Fibroblast of lung (primary cell): ENCODE data around the gene SCUBE1. TPM values are rescaled to one million over a fixed set of nuclear protein-coding genes. Genes with fewer than 3 reads are reported as not detected.

ENCODE experiments used
- DNase-seq, 2 donors: peaks; one replicate each; pipeline versions ENCODE4 v3.0.0 to v3.0.0-alpha.2; 2010; ENCODE audit warnings: low read depth in 2 of 2
- H2AFZ ChIP-seq: 2 replicates; pipeline ENCODE4 v1.5.1; 2012; ENCODE audit warnings: low read length, control low read depth, inconsistent platforms
- H3K27ac ChIP-seq: 2 replicates; pipeline ENCODE4 v1.5.1; 2011; ENCODE audit warnings: low read length, control low read depth; ENCODE audit not compliant: insufficient read depth
- H3K27me3 ChIP-seq: 2 replicates; pipeline ENCODE4 v1.5.1; 2011; ENCODE audit warnings: mild to moderate bottlenecking, low read length; ENCODE audit not compliant: control insufficient read depth, insufficient read depth
- H3K36me3 ChIP-seq: 2 replicates; pipeline ENCODE4 v1.5.1; 2011; ENCODE audit warnings: low read length; ENCODE audit not compliant: control insufficient read depth, insufficient read depth
- H3K4me1 ChIP-seq: 2 replicates; pipeline ENCODE4 v1.5.1; 2011; ENCODE audit warnings: low read length; ENCODE audit not compliant: control insufficient read depth, insufficient read depth; ENCODE audit errors: extremely low read depth
- H3K4me2 ChIP-seq: 2 replicates; pipeline ENCODE4 v1.5.1; 2011; ENCODE audit warnings: low read length, control low read depth; ENCODE audit not compliant: insufficient read depth; ENCODE audit errors: extremely low read depth
- H3K4me3 ChIP-seq, 4 experiments: fragments of 200-600 bp in 1 of 4; sonication (generic) in 1 of 4; replicated peaks in 1 of 4; 2 replicates each; pipeline ENCODE4 v1.5.1; 2011 to 2016; ENCODE audit warnings: low read length in 4 of 4, low read depth in 3 of 4, mild to moderate bottlenecking in 3 of 4, control low read depth in 2 of 4, inconsistent platforms in 1 of 4, mixed read lengths in 1 of 4; ENCODE audit not compliant: insufficient read depth in 1 of 4; ENCODE audit errors: control extremely low read depth in 1 of 4
- H3K79me2 ChIP-seq: 2 replicates; pipeline ENCODE4 v1.5.1; 2012; ENCODE audit warnings: mild to moderate bottlenecking, low read length, inconsistent platforms; ENCODE audit not compliant: control insufficient read depth, insufficient read depth
- H3K9ac ChIP-seq: 2 replicates; pipeline ENCODE4 v1.5.1; 2011; ENCODE audit warnings: mild to moderate bottlenecking, low read length, control low read depth; ENCODE audit not compliant: insufficient read depth
- H3K9me3 ChIP-seq: 2 replicates; pipeline ENCODE4 v1.5.1; 2012; ENCODE audit warnings: low read depth, low read length; ENCODE audit not compliant: control insufficient read depth, insufficient read depth
- H4K20me1 ChIP-seq: 2 replicates; pipeline ENCODE4 v1.5.1; 2011; ENCODE audit warnings: low read length; ENCODE audit not compliant: control insufficient read depth, insufficient read depth; ENCODE audit errors: extremely low read depth
- EZH2 ChIP-seq: IDR thresholded peaks from 2 replicates; pipeline ENCODE4 v1.5.1; 2012; ENCODE audit warnings: low read length, control low read depth, mild to moderate bottlenecking; ENCODE audit errors: missing control alignments
- polyA plus RNA-seq, 2 donors: library from polyadenylated mRNA; depleted of rRNA in 1 of 2; stranded (reverse) in 1 of 2; unstranded in 1 of 2; fragments of >200 nt; gene quantifications; 2 replicates each; pipeline ENCODE4 v1.2.1, GENCODE V29; 2011 to 2012; ENCODE audit warnings: missing spikeins in 1 of 2
- total RNA-seq: library from RNA; depleted of rRNA; stranded (reverse); fragments of >200 nt; gene quantifications from 2 replicates; pipeline ENCODE4 v1.2.1, GENCODE V29; 2014
- TF ChIP-seq, protein P1 (sequence below), 2 donors: IDR thresholded peaks in 1 of 2; conservative IDR thresholded peaks in 1 of 2; 1 replicate in 1 of 2; 2 replicates in 1 of 2; pipeline ENCODE4 v1.5.1; 2011 to 2012; ENCODE audit warnings: low read length in 2 of 2, control low read depth in 1 of 2, inconsistent platforms in 1 of 2, low read depth in 1 of 2, mild to moderate bottlenecking in 1 of 2

Gene SCUBE1
- total and polyA plus RNA-seq, 2 donors (not counting 1 experiment from before 2014, with no cell fraction given), result 0.17 TPM; not detected in 1

GRCh38 chr22:43244402-43244801 lies 98.8 kb downstream of the SCUBE1 start:
- Histone ChIP-seq H3K4me3 (no peak overlapping the region), H3K4me1 (no peaks in the 10 kb centered on the region), H2AFZ (no peak overlapping the region), H3K79me2 (no peaks in the 10 kb centered on the region), H3K4me2 (no peak overlapping the region), H3K9me3 (no peaks in the 10 kb centered on the region), H3K36me3 (no peaks in the 10 kb centered on the region), H3K27me3 (peaks cover 5% of the 10 kb centered on the region), H3K9ac (no peak overlapping the region), H3K27ac (no peak overlapping the region), H4K20me1 (no peaks in the 10 kb centered on the region)
- TF ChIP-seq, protein P1, sequence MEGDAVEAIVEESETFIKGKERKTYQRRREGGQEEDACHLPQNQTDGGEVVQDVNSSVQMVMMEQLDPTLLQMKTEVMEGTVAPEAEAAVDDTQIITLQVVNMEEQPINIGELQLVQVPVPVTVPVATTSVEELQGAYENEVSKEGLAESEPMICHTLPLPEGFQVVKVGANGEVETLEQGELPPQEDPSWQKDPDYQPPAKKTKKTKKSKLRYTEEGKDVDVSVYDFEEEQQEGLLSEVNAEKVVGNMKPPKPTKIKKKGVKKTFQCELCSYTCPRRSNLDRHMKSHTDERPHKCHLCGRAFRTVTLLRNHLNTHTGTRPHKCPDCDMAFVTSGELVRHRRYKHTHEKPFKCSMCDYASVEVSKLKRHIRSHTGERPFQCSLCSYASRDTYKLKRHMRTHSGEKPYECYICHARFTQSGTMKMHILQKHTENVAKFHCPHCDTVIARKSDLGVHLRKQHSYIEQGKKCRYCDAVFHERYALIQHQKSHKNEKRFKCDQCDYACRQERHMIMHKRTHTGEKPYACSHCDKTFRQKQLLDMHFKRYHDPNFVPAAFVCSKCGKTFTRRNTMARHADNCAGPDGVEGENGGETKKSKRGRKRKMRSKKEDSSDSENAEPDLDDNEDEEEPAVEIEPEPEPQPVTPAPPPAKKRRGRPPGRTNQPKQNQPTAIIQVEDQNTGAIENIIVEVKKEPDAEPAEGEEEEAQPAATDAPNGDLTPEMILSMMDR (conservative IDR thresholded peaks at IDR 0.05 in 1 of 2, IDR thresholded peaks at IDR 0.05 in 1 of 2; ENCODE audit: low read depth in 1 of 2, low read length in 2 of 2), result no peak
- TF ChIP-seq EZH2, result no peak
- DNase-seq, result no peak

- DNase-seq, result no peak
- Histone ChIP-seq H3K9ac (no peak overlapping the region), H3K9me3 (no peaks in the 10 kb centered on the region), H3K36me3 (no peaks in the 10 kb centered on the region), H3K4me3 (no peak overlapping the region), H2AFZ (no peak overlapping the region), H3K4me2 (no peak overlapping the region), H3K4me1 (no peaks in the 10 kb centered on the region), H4K20me1 (no peaks in the 10 kb centered on the region), H3K27me3 (peaks cover 9% of the 10 kb centered on the region), H3K79me2 (no peaks in the 10 kb centered on the region), H3K27ac (no peak overlapping the region)
- no peak for TF ChIP-seq EZH2
- TF ChIP-seq, protein P1 (conservative IDR thresholded peaks at IDR 0.05 in 1 of 2, IDR thresholded peaks at IDR 0.05 in 1 of 2; ENCODE audit: low read depth in 1 of 2, low read length in 2 of 2), result no peak
Observed at GRCh38 chr22:43243324-43243723, 99.8 kb downstream of the SCUBE1 start.

DNA sequence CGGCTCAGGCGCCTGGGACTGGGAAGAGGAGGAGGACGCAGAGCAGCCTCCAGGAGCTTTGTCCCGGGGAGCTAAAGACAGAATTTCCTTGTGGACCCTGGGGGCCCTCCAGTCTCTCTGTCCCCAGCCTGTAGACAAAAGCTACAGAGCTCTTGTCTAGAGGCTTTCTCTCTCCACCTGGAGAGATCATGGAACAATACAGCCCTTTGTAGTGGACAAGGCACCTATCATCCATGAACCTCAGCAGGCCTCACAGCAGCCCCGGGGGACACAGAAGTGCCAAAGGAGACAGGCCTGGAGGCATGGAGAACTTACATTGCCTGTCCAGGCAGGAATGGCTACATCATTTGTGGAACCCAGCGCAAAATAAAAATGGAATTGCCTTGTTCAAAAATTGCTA lies 100.5 kb downstream of the SCUBE1 start:
- Histone ChIP-seq H3K9me3 (no peaks in the 10 kb centered on the region), H4K20me1 (no peaks in the 10 kb centered on the region), H3K27ac (no peak overlapping the region), H3K36me3 (no peaks in the 10 kb centered on the region), H3K79me2 (no peaks in the 10 kb centered on the region), H3K27me3 (peaks cover 14% of the 10 kb centered on the region), H3K4me3 (no peak overlapping the region), H3K4me2 (no peak overlapping the region), H3K4me1 (no peaks in the 10 kb centered on the region), H3K9ac (no peak overlapping the region), H2AFZ (no peak overlapping the region)
- TF ChIP-seq, protein P1 (conservative IDR thresholded peaks at IDR 0.05 in 1 of 2, IDR thresholded peaks at IDR 0.05 in 1 of 2; ENCODE audit: low read depth in 1 of 2, low read length in 2 of 2), result no peak
- DNase-seq, result no peak
